ENCODE results near the gene RPL36A. TPM values are rescaled to one million over a fixed set of nuclear protein-coding genes. Genes with fewer than 3 reads are reported as not detected.

Gene RPL36A
- total RNA-seq, 1 experiment from 2014 or later, result 377 TPM

- peak overlapping the region; percentile 93 for H3K4me3 Mint-ChIP-seq (ENCODE audit: unreplicated experiment)
- Histone ChIP-seq H3K9me3 (no peaks in the 10 kb centered on the region), H3K4me3 (ENCODE audit: low read depth, low read length) (peak overlapping the region; percentile 35), H3K27me3 (replicated peaks; ENCODE audit: control insufficient read depth, insufficient read depth, low read length) (no peaks in the 10 kb centered on the region), H3K4me1 (no peaks in the 10 kb centered on the region), H3K36me3 (ENCODE audit: control insufficient read depth, insufficient read depth, low read length) (no peaks in the 10 kb centered on the region)
- CTCF ChIA-PET, result interaction anchor here (0.6 kb wide), 1 partner anchor 930 kb away, joined by 4 read pairs; no protein-coding TSS in a partner anchor
- peak overlapping the region; percentile 99 for H3K27ac Mint-ChIP-seq (ENCODE audit: unreplicated experiment)
- intact Hi-C loops (cut with micrococcal nuclease; ENCODE audit: unreplicated experiment), result loop anchor here (5.0 kb wide), 3 partner anchors 44 to 379 kb away; no protein-coding TSS in a partner anchor
- H3K36me3 Mint-ChIP-seq (ENCODE audit: insufficient read depth, unreplicated experiment), result peaks cover 4% of the 10 kb centered on the region
- no peaks in the 10 kb centered on the region for H3K9me3 Mint-ChIP-seq (ENCODE audit: unreplicated experiment)
- no peaks in the 10 kb centered on the region for H3K27me3 Mint-ChIP-seq (ENCODE audit: insufficient read depth, unreplicated experiment)
- no peak for TF ChIP-seq CTCF (IDR thresholded peaks at IDR 0.05; ENCODE audit: insufficient read depth in 1 of 2, low read depth in 1 of 2, low read length in 1 of 2, severe bottlenecking in 1 of 2, unreplicated experiment in 1 of 2)
- no peaks in the 10 kb centered on the region for H3K4me1 Mint-ChIP-seq (ENCODE audit: low read depth, unreplicated experiment)
- peak; percentile 42 to 46 for DNase-seq
- POLR2A ChIA-PET, result no interaction called here
- no TSS peak for BruUV-seq (replicated peaks)
Observed at GRCh38 chrX:101417981-101418841, 27.4 kb downstream of the RPL36A start.

- Histone ChIP-seq H3K27me3 (replicated peaks; ENCODE audit: control insufficient read depth, insufficient read depth, low read length) (no peaks in the 10 kb centered on the region), H3K4me1 (no peaks in the 10 kb centered on the region), H3K36me3 (ENCODE audit: control insufficient read depth, insufficient read depth, low read length) (no peaks in the 10 kb centered on the region), H3K4me3 (ENCODE audit: low read depth, low read length) (no peak overlapping the region), H3K9me3 (no peaks in the 10 kb centered on the region)
- Mint-ChIP-seq H3K9me3 (ENCODE audit: unreplicated experiment) (no peaks in the 10 kb centered on the region), H3K4me1 (ENCODE audit: low read depth, unreplicated experiment) (no peaks in the 10 kb centered on the region), H3K4me3 (ENCODE audit: unreplicated experiment) (peak overlapping the region; percentile 93), H3K36me3 (ENCODE audit: insufficient read depth, unreplicated experiment) (no peaks in the 10 kb centered on the region), H3K27ac (ENCODE audit: unreplicated experiment) (peak overlapping the region; percentile 15), H3K27me3 (ENCODE audit: insufficient read depth, unreplicated experiment) (no peaks in the 10 kb centered on the region)
- intact Hi-C loops (cut with micrococcal nuclease; ENCODE audit: unreplicated experiment), result loop anchor here (5.0 kb wide), 3 partner anchors 43 to 378 kb away; no protein-coding TSS in a partner anchor
- CTCF ChIA-PET, result no interaction called here
- POLR2A ChIA-PET, result no interaction called here
- no peak for TF ChIP-seq CTCF (IDR thresholded peaks at IDR 0.05; ENCODE audit: insufficient read depth in 1 of 2, low read depth in 1 of 2, low read length in 1 of 2, severe bottlenecking in 1 of 2, unreplicated experiment in 1 of 2)
- no peak for DNase-seq
- no TSS peak for BruUV-seq (replicated peaks)
Observed at GRCh38 chrX:101419489-101419888, 28.7 kb downstream of the RPL36A start.

- no peak for TF ChIP-seq CTCF (IDR thresholded peaks at IDR 0.05; ENCODE audit: insufficient read depth in 1 of 2, low read depth in 1 of 2, low read length in 1 of 2, severe bottlenecking in 1 of 2, unreplicated experiment in 1 of 2)
- H3K9me3 Mint-ChIP-seq (ENCODE audit: unreplicated experiment), result no peaks in the 10 kb centered on the region
- Histone ChIP-seq H3K9me3 (no peaks in the 10 kb centered on the region), H3K36me3 (ENCODE audit: control insufficient read depth, insufficient read depth, low read length) (no peaks in the 10 kb centered on the region), H3K4me1 (no peaks in the 10 kb centered on the region), H3K4me3 (ENCODE audit: low read depth, low read length) (no peak overlapping the region), H3K27me3 (replicated peaks; ENCODE audit: control insufficient read depth, insufficient read depth, low read length) (no peaks in the 10 kb centered on the region)
- ChIA-PET POLR2A (no interaction called here), CTCF (no interaction called here)
- H3K27ac Mint-ChIP-seq (ENCODE audit: unreplicated experiment), result no peak overlapping the region
- no peak overlapping the region for H3K4me3 Mint-ChIP-seq (ENCODE audit: unreplicated experiment)
- no peaks in the 10 kb centered on the region for H3K36me3 Mint-ChIP-seq (ENCODE audit: insufficient read depth, unreplicated experiment)
- DNase-seq, result no peak
- no peaks in the 10 kb centered on the region for H3K27me3 Mint-ChIP-seq (ENCODE audit: insufficient read depth, unreplicated experiment)
- no peaks in the 10 kb centered on the region for H3K4me1 Mint-ChIP-seq (ENCODE audit: low read depth, unreplicated experiment)
- BruUV-seq (replicated peaks), result no TSS peak
- intact Hi-C loops (cut with micrococcal nuclease; ENCODE audit: unreplicated experiment), result no loop called here
Observed at GRCh38 chrX:101427954-101428353, 37.1 kb downstream of the RPL36A start.

Measured in Caco-2 (cell line).